PC-9 (cell line): ENCODE data around the gene LARGE1.

Source experiments
- CTCF ChIP-seq: fragments of 200-600 bp; sonication (generic); conservative IDR thresholded peaks from 2 replicates; pipeline ENCODE4 v1.6.1; 2017; ENCODE audit warnings: mixed run types, antibody characterized with exemption, mild to moderate bottlenecking, moderate library complexity
- EZH2 ChIP-seq: fragments of 200-600 bp; sonication (generic); IDR thresholded peaks from 2 replicates; pipeline ENCODE4 v1.8.0; 2017; ENCODE audit warnings: antibody characterized with exemption, low read depth

GRCh38 chr22:33850193-33850592 is 70.1 kb downstream of the LARGE1 start:
- TF ChIP-seq EZH2 (no peak), CTCF (no peak)
